ENCODE results near the gene PNKD. TPM values are rescaled to one million over a fixed set of nuclear protein-coding genes. Genes with fewer than 3 reads are reported as not detected.
A peak's percentile ranks its signal among the peaks of the same experiment; 100 is the strongest.

The PNKD gene
- total and polyA plus RNA-seq, 7 donors = 31.5 to 86.9 (median 54.5) TPM

DNA sequence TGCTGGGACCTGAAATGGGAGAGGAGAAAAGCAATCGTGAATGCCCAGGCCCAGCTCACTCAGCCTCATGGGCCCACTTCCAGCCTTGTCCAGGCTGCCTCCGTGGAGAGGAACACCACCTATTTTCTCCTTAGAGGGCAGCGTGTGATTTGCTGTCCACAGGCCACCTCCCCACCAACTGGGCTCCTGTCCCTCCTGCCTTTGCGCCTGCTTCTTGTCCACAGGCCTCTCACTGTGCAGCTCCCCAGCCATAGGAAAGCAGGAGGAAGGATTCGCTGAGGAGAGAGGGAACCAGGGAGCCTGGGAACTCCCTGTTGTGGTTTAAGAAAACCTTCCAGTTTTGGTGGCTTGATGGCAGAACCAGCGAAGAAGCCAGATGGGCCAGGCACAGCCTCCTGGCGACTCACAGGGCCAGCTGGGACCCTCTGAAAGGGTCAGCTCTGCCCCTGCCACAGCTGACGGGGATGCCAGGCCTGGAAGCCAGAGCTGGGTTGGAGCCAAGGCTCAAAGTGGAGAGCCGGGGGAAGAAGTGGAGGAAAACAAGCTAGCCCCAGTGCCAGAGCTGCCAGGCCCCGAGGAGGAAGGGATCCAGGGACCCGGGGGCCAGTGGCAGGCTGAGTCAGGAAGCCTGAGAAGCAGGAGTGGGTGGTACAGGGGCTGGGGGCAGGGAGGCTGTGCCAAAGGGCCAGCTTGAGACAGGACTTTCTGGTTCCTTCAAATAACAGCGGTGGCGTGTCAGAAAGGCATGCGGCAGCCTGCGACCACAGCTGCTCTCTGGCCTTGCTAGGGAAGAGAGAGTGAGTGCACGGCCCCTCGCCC, 12.1 kb downstream of the PNKD start:
- intact Hi-C loops (cut with DNase I) = no loop called here
- 25 to 48% (median 38%) methylated on average over 17 of the region's 17 CpGs for WGBS, 3 donors
- no peaks in the 10 kb centered on the region for H3K9me3 ChIP-seq
- peak; percentile 1 to 44 (median 24) for ATAC-seq
- peak overlapping the region; percentile 31 for H3K4me3 ChIP-seq
- DNase-seq = peak; percentile 40 to 73
- TF ChIP-seq, protein P1, sequence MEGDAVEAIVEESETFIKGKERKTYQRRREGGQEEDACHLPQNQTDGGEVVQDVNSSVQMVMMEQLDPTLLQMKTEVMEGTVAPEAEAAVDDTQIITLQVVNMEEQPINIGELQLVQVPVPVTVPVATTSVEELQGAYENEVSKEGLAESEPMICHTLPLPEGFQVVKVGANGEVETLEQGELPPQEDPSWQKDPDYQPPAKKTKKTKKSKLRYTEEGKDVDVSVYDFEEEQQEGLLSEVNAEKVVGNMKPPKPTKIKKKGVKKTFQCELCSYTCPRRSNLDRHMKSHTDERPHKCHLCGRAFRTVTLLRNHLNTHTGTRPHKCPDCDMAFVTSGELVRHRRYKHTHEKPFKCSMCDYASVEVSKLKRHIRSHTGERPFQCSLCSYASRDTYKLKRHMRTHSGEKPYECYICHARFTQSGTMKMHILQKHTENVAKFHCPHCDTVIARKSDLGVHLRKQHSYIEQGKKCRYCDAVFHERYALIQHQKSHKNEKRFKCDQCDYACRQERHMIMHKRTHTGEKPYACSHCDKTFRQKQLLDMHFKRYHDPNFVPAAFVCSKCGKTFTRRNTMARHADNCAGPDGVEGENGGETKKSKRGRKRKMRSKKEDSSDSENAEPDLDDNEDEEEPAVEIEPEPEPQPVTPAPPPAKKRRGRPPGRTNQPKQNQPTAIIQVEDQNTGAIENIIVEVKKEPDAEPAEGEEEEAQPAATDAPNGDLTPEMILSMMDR (IDR thresholded peaks at IDR 0.05) = no peak
- H3K27me3 ChIP-seq (ENCODE audit: insufficient read depth in 3 of 3, low read length in 2 of 3) = no peaks in the 10 kb centered on the region
- H3K4me1 ChIP-seq = peaks cover 58% of the 10 kb centered on the region
- peaks cover 10 to 60% of the 10 kb centered on the region in 2 donors for H3K36me3 ChIP-seq (ENCODE audit: insufficient read depth in 1 of 2, low read depth in 1 of 2)
- H3K27ac ChIP-seq = peak overlapping the region; percentile 96

DNA sequence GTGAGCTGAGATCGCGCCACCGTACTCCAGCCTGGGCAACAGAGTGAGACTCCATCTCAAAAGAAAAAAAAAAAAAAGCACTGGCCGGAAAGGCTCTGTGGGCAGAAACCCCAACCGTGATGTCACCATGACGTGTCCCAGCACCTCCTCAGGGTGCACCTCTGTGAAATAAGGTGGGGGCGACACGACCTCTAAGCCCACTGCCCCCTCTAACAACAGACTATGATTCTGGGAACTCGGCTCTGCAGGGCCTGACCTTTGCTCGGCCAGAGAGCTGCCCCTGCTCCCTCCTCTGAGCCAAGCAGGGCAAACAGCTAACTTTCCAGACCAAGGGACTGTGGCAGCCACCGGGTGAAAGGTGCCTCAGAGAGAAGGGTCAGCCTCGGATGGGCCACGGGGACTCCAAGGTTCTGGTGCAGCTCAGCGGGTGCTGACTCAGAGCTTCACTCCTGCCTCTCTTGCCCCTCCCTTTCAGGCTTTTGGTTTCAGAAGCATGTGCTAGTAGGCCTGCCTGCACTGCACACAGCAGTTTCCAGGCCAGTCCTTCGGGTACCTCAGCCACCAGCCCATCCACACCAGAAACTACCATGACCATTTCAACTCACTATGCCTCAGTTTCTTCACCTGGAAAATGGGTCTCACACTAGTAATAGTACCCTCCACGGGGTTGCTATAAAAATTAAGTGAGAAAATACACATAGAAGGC, 13.9 kb downstream of the PNKD start:
- intact Hi-C loops (cut with DNase I) = no loop called here
- H3K9me3 ChIP-seq = no peaks in the 10 kb centered on the region
- peaks cover 5 to 41% of the 10 kb centered on the region in 2 donors for H3K36me3 ChIP-seq (ENCODE audit: insufficient read depth in 1 of 2, low read depth in 1 of 2)
- ATAC-seq (peak; percentile 39 to 57 (median 52)), DNase-seq (peak; percentile 71 to 83)
- TF ChIP-seq, protein P1 (IDR thresholded peaks at IDR 0.05) = no peak
- H3K27ac ChIP-seq = peak overlapping the region; percentile 96
- H3K4me1 ChIP-seq = peaks cover 75% of the 10 kb centered on the region
- WGBS, 3 donors = 38 to 61% (median 42%) methylated on average over 14 to 16 of the region's 16 CpGs
- peak overlapping the region; percentile 74 for H3K4me3 ChIP-seq
- H3K27me3 ChIP-seq (ENCODE audit: insufficient read depth in 3 of 3, low read length in 2 of 3) = no peaks in the 10 kb centered on the region

DNA sequence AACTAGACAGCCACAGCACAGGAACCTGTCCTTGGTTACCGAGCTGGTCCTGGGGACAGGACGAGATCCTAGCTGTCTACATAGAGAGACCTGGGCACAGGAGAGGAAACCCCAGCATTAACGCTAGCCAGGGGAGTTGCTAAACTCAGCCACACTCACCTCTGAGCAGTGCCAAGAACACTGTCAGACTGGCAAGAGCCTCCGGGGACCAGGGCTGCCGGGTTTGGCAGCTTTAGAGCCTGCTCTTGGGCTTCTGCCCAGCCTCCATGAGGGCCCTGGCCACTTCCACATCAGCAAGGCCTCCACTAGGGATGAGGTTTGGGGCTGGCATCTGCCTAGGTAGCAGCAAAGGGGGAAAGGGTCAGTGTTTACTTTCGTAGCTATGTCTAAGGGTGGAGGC, 15.3 kb downstream of the PNKD start:
- peaks cover 0 to 27% of the 10 kb centered on the region in 2 donors for H3K36me3 ChIP-seq (ENCODE audit: insufficient read depth in 1 of 2, low read depth in 1 of 2)
- WGBS, 3 donors = 9 to 18% (median 15%) methylated on average over 6 of the region's 6 CpGs
- TF ChIP-seq, protein P1 (IDR thresholded peaks at IDR 0.05) = no peak
- H3K27me3 ChIP-seq (ENCODE audit: insufficient read depth in 3 of 3, low read length in 2 of 3) = no peaks in the 10 kb centered on the region
- peak overlapping the region; percentile 74 for H3K4me3 ChIP-seq
- ATAC-seq (peak; percentile 62 to 73 (median 68)), DNase-seq (peak; percentile 74 to 91)
- no peaks in the 10 kb centered on the region for H3K9me3 ChIP-seq
- H3K27ac ChIP-seq = peak overlapping the region; percentile 96
- intact Hi-C loops (cut with DNase I) = loop anchor here in 1 of 2 donors (1.0 kb wide), 1 partner anchor 12 kb away; no protein-coding TSS in a partner anchor
- peaks cover 88% of the 10 kb centered on the region for H3K4me1 ChIP-seq

DNA sequence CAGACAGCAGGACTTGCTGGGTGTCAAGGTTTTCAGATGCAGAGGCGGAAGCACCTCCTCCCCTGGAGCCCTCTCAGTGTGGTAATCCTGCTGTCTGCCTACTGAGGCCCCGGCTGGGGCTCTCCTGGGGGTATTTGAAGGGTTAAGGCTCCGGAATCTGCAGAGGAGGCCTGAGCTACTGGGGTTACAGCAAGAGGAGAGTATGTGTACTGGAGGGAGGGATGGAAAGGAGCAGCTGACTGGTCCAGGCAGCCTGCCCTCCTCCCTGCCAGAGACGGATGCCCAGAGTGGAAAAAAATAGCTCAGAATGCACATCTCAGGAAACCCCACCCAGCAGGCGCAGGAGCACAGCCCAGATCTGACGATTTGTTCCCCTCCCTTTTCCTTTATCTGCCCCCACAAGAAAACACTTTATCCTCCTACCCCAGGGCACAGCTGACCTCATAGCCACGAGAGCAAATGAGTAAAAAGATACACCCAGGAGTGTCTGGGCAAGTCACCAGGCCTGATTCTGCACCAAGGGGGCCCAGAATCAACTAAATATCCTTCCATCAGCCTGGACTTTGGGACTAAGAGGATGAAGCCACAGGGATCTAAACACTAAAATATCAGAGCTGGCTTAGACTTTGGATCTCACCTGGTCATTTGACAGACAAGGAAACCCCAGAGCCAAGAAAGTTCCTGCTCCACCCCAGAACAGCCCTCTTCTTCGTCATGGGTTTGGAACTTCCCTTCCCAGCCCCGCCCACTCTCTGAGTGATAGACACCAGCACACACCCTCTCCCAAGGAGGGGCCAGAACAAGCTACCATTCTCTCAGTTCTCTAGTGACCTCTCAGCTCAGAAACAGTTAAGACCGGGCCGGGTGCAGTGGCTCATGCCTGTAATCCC, 16.5 kb downstream of the PNKD start:
- WGBS, 3 donors = 1% methylated on average over 11 of the region's 11 CpGs
- ATAC-seq = peak; percentile 79 to 84 (median 80)
- peak overlapping the region; percentile 96 for H3K27ac ChIP-seq
- peak overlapping the region; percentile 74 for H3K4me3 ChIP-seq
- peak; percentile 90 to 94 for DNase-seq
- no peaks in the 10 kb centered on the region for H3K9me3 ChIP-seq
- intact Hi-C loops (cut with DNase I) = no loop called here
- H3K27me3 ChIP-seq (ENCODE audit: insufficient read depth in 3 of 3, low read length in 2 of 3) = no peaks in the 10 kb centered on the region
- TF ChIP-seq, protein P1 (IDR thresholded peaks at IDR 0.05) = no peak
- H3K4me1 ChIP-seq = peaks cover 89% of the 10 kb centered on the region
- peaks cover 0 to 17% of the 10 kb centered on the region in 2 donors for H3K36me3 ChIP-seq (ENCODE audit: insufficient read depth in 1 of 2, low read depth in 1 of 2)

Data from psoas muscle (tissue), 8 donors.